OCI-LY1 (cell line): ENCODE measurements around the gene CD302.

Experiments
- H2AFZ ChIP-seq: fragments of 200-600 bp; sonication (generic), shearing (Covaris generic); 2 replicates; pipeline ENCODE4 v1.6.0; 2014; ENCODE audit warnings: antibody characterized with exemption, mild to moderate bottlenecking, low read length
- H3F3A ChIP-seq: fragments of 200-600 bp; sonication (generic), shearing (Covaris generic); 2 replicates; pipeline ENCODE4 v1.6.0; 2014; ENCODE audit warnings: mild to moderate bottlenecking, antibody characterized with exemption, low read length, moderate library complexity; ENCODE audit not compliant: insufficient read depth
- H3K27ac ChIP-seq: fragments of 200-600 bp; sonication (generic); 2 replicates; pipeline ENCODE4 v1.5.1; 2014; ENCODE audit warnings: low read length, mixed run types, mild to moderate bottlenecking, low read depth; ENCODE audit not compliant: poor library complexity, severe bottlenecking
- H3K27me3 ChIP-seq: fragments of 200-600 bp; sonication (generic); 2 replicates; pipeline ENCODE4 v1.6.0; 2014; ENCODE audit warnings: antibody characterized with exemption, mild to moderate bottlenecking, low read length, moderate library complexity; ENCODE audit not compliant: insufficient read depth
- H3K36me3 ChIP-seq: fragments of 200-600 bp; sonication (generic); 2 replicates; pipeline ENCODE4 v1.6.1; 2014; ENCODE audit warnings: mild to moderate bottlenecking, antibody characterized with exemption, low read length, moderate library complexity, mixed read lengths; ENCODE audit not compliant: insufficient read depth
- H3K4me1 ChIP-seq: fragments of 200-600 bp; sonication (generic); 2 replicates; pipeline ENCODE4 v1.5.1; 2014; ENCODE audit warnings: mild to moderate bottlenecking, low read length, moderate library complexity; ENCODE audit not compliant: insufficient read depth, severe bottlenecking
- H3K4me2 ChIP-seq: fragments of 200-600 bp; sonication (generic), shearing (Covaris generic); 2 replicates; pipeline ENCODE4 v1.6.1; 2014; ENCODE audit warnings: low read length
- H3K4me3 ChIP-seq: fragments of 200-600 bp; sonication (generic); 2 replicates; pipeline ENCODE4 v1.5.1; 2014; ENCODE audit warnings: low read length, low read depth, mild to moderate bottlenecking, mixed read lengths; ENCODE audit not compliant: poor library complexity, severe bottlenecking
- H3K79me2 ChIP-seq: fragments of 200-600 bp; shearing (Covaris generic); 2 replicates; pipeline ENCODE4 v1.6.1; 2016; ENCODE audit warnings: mixed run types, low read length, mixed read lengths; ENCODE audit not compliant: insufficient read depth
- H3K9ac ChIP-seq: fragments of 200-600 bp; sonication (generic), shearing (Covaris generic); 2 replicates; pipeline ENCODE4 v1.6.1; 2014; ENCODE audit warnings: mild to moderate bottlenecking, low read length, mixed read lengths
- H3K9me2 ChIP-seq: fragments of 200-600 bp; sonication (generic), shearing (Covaris generic); 2 replicates; pipeline ENCODE4 v1.6.1; 2014; ENCODE audit warnings: low read depth, mild to moderate bottlenecking, low read length, mixed read lengths
- H3K9me3 ChIP-seq: fragments of 200-600 bp; shearing (Covaris generic); 2 replicates; pipeline ENCODE4 v1.6.1; 2014; ENCODE audit warnings: low read length, mixed read lengths
- H4K20me1 ChIP-seq: fragments of 200-600 bp; sonication (generic), shearing (Covaris generic); 2 replicates; pipeline ENCODE4 v1.6.0; 2016; ENCODE audit warnings: mild to moderate bottlenecking, low read length; ENCODE audit not compliant: insufficient read depth
- CTCF ChIP-seq: fragments of 200-600 bp; sonication (generic), shearing (Covaris generic); IDR thresholded peaks from 2 replicates; pipeline ENCODE4 v1.5.1; 2017; ENCODE audit warnings: mild to moderate bottlenecking, antibody characterized with exemption, low read length, moderate library complexity, mixed read lengths
- EZH2 ChIP-seq: fragments of 200-600 bp; sonication (generic), shearing (Covaris generic); IDR thresholded peaks from 2 replicates; pipeline ENCODE4 v1.8.0; 2017; ENCODE audit warnings: borderline replicate concordance, mixed run types, mild to moderate bottlenecking, antibody characterized with exemption, low read length, moderate library complexity, mixed read lengths

Gene CD302

DNA sequence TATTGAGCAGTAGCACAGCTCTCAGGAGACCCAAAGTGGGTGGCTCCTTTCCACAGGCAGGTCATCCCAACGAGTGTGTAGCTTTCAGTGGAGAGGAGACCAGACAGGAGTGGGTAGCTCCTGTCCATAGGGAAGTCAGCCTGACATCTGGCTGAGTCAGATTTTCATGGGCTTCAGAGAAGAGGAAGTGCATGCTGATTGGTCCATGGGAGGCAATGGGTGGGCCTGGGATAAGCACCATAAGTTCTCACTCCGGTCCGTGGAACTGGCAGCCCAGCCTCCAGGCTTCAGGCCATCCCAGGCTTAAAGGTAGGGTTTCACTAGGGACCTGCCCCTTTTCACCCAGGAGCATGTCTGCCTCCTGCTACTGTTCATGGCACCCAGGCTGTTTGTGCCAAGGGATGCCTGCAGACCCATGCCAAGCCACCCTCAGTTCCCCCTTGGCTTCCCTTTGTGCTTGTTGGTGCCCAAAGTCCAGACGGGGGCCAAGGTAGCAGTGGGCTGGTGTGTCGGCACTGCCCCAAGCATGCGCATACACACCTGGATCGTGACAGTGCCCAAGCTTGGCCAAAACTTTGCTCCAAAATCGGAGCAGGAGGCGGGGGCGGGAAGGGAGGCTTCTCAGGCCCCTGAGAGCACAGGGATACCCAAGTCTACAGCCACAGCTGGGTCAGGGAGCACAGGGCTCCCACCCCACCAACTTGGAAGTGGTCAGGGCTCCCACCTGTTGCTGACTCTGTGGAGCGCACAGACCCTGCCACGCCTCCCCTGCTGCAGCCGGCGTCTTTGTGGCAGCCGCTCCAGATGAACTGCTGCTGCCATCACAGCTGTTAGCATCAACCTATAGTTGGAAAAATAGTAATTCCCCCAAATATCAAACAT, 59.3 kb downstream of the CD302 start:
- H4K20me1 ChIP-seq, result no peaks in the 10 kb centered on the region
- H3K9me2 ChIP-seq, result no peaks in the 10 kb centered on the region
- H3K36me3 ChIP-seq, result peaks cover 90% of the 10 kb centered on the region

GRCh38 chr2:159737917-159738296, 60.1 kb downstream of the CD302 start:
- no peak overlapping the region for H2AFZ ChIP-seq
- no peak overlapping the region for H3K27ac ChIP-seq
- H3F3A ChIP-seq, result no peaks in the 10 kb centered on the region
- H3K4me1 ChIP-seq, result no peaks in the 10 kb centered on the region
- no peak overlapping the region for H3K4me3 ChIP-seq
- H3K9ac ChIP-seq, result no peak overlapping the region
- H3K9me2 ChIP-seq, result no peaks in the 10 kb centered on the region
- no peaks in the 10 kb centered on the region for H3K9me3 ChIP-seq
- TF ChIP-seq CTCF (no peak), EZH2 (no peak)
- no peaks in the 10 kb centered on the region for H3K27me3 ChIP-seq
- H4K20me1 ChIP-seq, result no peaks in the 10 kb centered on the region
- peaks cover 90% of the 10 kb centered on the region for H3K36me3 ChIP-seq
- H3K79me2 ChIP-seq, result peaks cover 59% of the 10 kb centered on the region
- no peak overlapping the region for H3K4me2 ChIP-seq

More for the DNA sequence above, 59.3 kb downstream of the CD302 start:
- H3K9ac ChIP-seq, result no peak overlapping the region
- H3K9me3 ChIP-seq, result no peaks in the 10 kb centered on the region
- no peaks in the 10 kb centered on the region for H3K4me1 ChIP-seq
- H3F3A ChIP-seq, result no peaks in the 10 kb centered on the region
- peaks cover 52% of the 10 kb centered on the region for H3K79me2 ChIP-seq
- H2AFZ ChIP-seq, result no peak overlapping the region
- H3K27ac ChIP-seq, result no peak overlapping the region
- no peak overlapping the region for H3K4me2 ChIP-seq
- H3K4me3 ChIP-seq, result no peak overlapping the region
- TF ChIP-seq EZH2 (no peak), CTCF (no peak)
- H3K27me3 ChIP-seq, result no peaks in the 10 kb centered on the region

DNA sequence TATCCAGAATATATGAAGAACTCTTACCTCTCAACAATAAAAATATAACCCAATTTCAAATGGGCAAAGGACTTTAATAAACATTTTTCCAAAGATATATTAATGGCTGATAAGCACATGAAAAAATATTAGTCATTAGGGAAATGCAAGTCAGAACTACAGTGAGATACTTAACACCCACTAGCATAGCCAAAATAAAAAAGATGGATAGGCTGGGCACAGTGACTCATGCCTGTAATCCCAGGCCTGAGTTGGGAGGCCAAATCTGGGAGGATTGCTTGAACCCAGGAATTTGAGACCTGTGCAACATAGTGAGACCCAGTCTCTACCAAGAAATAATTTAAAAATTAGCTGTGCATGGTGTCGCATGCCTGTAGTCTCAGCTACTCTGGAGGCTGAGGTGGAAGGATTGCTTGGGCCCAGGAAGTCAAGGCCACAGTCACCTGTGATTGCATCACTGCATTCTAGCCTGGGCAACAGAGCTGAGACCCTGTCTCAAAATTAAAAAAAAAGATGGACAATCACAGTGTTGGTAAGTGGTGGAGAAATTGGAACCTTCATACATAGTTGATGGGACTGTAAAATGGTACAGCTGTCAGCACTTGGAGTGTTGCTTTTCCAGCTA, 60.6 kb downstream of the CD302 start:
- H4K20me1 ChIP-seq, result no peaks in the 10 kb centered on the region
- H3K9ac ChIP-seq, result no peak overlapping the region
- H3K9me2 ChIP-seq, result no peaks in the 10 kb centered on the region
- no peaks in the 10 kb centered on the region for H3K27me3 ChIP-seq
- no peak overlapping the region for H3K4me2 ChIP-seq
- no peaks in the 10 kb centered on the region for H3F3A ChIP-seq
- H3K4me3 ChIP-seq, result no peak overlapping the region
- no peaks in the 10 kb centered on the region for H3K4me1 ChIP-seq
- no peaks in the 10 kb centered on the region for H3K9me3 ChIP-seq
- H2AFZ ChIP-seq, result no peak overlapping the region
- H3K27ac ChIP-seq, result no peak overlapping the region
- TF ChIP-seq CTCF (no peak), EZH2 (no peak)
- peaks cover 89% of the 10 kb centered on the region for H3K36me3 ChIP-seq
- peaks cover 64% of the 10 kb centered on the region for H3K79me2 ChIP-seq
